ENCODE data around the gene ZGPAT. TPM values are rescaled to one million over a fixed set of nuclear protein-coding genes. Genes with fewer than 3 reads are reported as not detected.

Gene ZGPAT
- total RNA-seq, 1 donor from 2014 or later = 28.0 TPM

DNA sequence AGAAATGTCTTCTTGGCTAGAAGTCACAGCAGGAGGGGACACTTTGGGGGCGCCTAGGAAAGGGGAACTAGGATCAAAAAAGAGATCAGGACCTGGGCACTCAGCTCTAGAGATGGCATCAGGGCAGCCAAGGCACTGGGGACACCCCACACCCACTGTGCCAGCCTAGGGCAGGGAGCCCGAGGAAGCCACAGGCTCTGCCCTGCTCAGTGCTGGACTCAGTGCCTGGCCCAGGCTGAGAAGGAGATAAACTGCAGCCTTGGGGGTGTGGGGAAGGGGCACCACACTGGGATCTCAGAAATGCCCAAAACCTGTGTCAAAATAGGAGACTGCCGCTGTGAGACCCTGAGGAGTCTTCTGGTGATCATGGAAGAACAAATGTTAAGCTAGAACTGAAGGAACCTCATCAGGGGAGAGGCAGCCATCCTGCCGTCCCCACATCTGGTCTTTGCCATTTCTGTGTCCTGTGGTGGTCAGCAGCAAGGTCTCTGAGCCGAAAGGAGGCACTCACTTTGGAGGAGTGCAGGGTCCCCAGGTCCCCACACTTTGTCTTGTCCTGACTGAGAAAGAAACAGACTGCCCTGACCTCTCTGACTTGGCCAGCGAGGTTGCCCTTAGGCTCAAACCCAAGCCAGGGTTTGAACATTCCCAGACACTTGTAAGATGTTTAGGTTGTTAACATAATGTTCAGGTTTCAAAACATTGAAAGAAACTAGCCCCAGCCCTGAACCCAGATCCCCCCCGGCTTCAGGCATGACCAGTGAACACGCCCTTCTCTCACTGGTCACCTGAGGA lies 2.4 kb upstream of the ZGPAT start:
- Mint-ChIP-seq H3K27me3 (ENCODE audit: unreplicated experiment) (no peaks in the 10 kb centered on the region), H3K9me3 (ENCODE audit: unreplicated experiment) (no peaks in the 10 kb centered on the region), H3K4me1 (ENCODE audit: unreplicated experiment) (peaks cover 22% of the 10 kb centered on the region), H3K27ac (ENCODE audit: unreplicated experiment) (peak overlapping the region; percentile 34), H3K4me3 (ENCODE audit: unreplicated experiment) (peak overlapping the region; percentile 18), H3K36me3 (ENCODE audit: unreplicated experiment) (peaks cover 13% of the 10 kb centered on the region)
- no peak for DNase-seq (ENCODE audit: extremely low spot score, unreplicated experiment)
- TF ChIP-seq, protein P1, sequence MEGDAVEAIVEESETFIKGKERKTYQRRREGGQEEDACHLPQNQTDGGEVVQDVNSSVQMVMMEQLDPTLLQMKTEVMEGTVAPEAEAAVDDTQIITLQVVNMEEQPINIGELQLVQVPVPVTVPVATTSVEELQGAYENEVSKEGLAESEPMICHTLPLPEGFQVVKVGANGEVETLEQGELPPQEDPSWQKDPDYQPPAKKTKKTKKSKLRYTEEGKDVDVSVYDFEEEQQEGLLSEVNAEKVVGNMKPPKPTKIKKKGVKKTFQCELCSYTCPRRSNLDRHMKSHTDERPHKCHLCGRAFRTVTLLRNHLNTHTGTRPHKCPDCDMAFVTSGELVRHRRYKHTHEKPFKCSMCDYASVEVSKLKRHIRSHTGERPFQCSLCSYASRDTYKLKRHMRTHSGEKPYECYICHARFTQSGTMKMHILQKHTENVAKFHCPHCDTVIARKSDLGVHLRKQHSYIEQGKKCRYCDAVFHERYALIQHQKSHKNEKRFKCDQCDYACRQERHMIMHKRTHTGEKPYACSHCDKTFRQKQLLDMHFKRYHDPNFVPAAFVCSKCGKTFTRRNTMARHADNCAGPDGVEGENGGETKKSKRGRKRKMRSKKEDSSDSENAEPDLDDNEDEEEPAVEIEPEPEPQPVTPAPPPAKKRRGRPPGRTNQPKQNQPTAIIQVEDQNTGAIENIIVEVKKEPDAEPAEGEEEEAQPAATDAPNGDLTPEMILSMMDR (IDR thresholded peaks at IDR 0.05) = no peak

DNA sequence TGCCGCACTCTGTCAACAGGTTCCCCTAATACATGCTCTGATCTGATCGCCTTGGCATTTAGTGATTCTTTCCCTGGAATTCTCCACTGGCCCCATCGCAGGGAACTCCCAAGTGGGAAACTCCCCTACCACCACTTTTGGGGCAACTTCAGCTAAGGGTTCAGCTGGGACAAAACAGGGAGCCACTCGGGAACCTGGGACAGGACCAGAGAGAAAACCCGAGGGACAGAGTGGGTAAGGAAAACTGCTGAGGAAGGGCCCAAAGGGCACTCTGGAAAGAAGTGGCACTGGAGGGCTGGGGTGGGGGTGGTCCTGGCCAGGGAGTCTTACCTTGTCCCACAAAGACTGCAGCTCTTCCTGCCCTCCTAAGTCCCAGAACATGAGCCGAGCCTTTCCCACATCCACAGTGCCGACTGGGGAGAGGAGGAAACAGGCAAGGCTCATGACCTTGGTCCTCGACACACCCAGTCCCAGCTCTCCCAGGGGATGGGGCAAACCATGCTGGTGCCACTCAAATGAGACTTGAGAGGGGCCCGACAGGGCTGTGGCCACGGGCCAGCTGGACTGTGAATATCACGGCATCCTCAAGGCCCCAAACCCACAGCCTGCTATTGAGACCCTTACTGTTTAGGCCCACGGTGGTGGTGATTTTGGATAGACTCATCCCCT lies 1.7 kb upstream of the ZGPAT start:
- peak overlapping the region; percentile 61 for H3K27ac Mint-ChIP-seq (ENCODE audit: unreplicated experiment)
- no peak for DNase-seq (ENCODE audit: extremely low spot score, unreplicated experiment)
- peaks cover 20% of the 10 kb centered on the region for H3K36me3 Mint-ChIP-seq (ENCODE audit: unreplicated experiment)
- no peaks in the 10 kb centered on the region for H3K27me3 Mint-ChIP-seq (ENCODE audit: unreplicated experiment)
- TF ChIP-seq, protein P1 (IDR thresholded peaks at IDR 0.05) = no peak
- H3K4me3 Mint-ChIP-seq (ENCODE audit: unreplicated experiment) = peak overlapping the region; percentile 81
- H3K9me3 Mint-ChIP-seq (ENCODE audit: unreplicated experiment) = no peaks in the 10 kb centered on the region
- peaks cover 25% of the 10 kb centered on the region for H3K4me1 Mint-ChIP-seq (ENCODE audit: unreplicated experiment)

DNA sequence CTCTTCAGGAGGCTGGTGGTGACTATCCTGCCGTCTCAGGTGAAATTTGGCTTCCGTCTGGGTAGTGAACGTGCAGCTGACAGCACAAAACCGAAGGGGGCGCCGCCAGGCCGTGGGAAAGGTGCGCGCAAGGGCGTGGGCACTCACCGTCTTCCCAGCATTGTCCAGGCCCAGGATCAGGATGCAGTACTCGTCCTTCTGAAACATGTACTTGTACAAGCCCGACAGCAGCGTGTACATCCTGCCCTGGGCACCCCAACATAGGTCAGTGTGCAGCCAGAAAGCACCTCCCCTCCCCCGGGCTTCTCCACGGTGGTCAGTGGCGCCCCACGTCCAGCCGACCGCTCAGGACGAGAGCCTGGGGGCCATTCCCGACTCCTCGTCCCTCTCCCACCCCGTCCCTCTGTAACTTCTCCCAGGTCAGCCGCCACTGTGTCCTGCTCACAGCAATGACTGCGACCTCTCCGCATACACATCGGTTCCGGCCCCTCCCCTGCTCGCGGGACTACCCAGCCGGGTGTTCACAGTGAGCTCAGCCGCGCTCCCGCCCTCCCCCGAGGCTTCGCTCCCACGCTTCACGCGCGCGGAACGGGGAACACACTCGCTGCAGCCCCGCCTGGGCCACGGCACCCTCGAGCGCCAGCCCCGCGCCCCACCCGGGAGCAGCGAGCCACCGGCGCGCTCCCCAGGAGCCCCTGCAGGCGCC lies 834 bp upstream of the ZGPAT start:
- Mint-ChIP-seq H3K27me3 (ENCODE audit: unreplicated experiment) (no peaks in the 10 kb centered on the region), H3K27ac (ENCODE audit: unreplicated experiment) (peak overlapping the region; percentile 61), H3K36me3 (ENCODE audit: unreplicated experiment) (peaks cover 25% of the 10 kb centered on the region), H3K4me1 (ENCODE audit: unreplicated experiment) (peaks cover 25% of the 10 kb centered on the region), H3K4me3 (ENCODE audit: unreplicated experiment) (peak overlapping the region; percentile 81), H3K9me3 (ENCODE audit: unreplicated experiment) (no peaks in the 10 kb centered on the region)
- DNase-seq (ENCODE audit: extremely low spot score, unreplicated experiment) = peak; percentile 84
- TF ChIP-seq, protein P1 (IDR thresholded peaks at IDR 0.05) = peak; percentile 38

DNA sequence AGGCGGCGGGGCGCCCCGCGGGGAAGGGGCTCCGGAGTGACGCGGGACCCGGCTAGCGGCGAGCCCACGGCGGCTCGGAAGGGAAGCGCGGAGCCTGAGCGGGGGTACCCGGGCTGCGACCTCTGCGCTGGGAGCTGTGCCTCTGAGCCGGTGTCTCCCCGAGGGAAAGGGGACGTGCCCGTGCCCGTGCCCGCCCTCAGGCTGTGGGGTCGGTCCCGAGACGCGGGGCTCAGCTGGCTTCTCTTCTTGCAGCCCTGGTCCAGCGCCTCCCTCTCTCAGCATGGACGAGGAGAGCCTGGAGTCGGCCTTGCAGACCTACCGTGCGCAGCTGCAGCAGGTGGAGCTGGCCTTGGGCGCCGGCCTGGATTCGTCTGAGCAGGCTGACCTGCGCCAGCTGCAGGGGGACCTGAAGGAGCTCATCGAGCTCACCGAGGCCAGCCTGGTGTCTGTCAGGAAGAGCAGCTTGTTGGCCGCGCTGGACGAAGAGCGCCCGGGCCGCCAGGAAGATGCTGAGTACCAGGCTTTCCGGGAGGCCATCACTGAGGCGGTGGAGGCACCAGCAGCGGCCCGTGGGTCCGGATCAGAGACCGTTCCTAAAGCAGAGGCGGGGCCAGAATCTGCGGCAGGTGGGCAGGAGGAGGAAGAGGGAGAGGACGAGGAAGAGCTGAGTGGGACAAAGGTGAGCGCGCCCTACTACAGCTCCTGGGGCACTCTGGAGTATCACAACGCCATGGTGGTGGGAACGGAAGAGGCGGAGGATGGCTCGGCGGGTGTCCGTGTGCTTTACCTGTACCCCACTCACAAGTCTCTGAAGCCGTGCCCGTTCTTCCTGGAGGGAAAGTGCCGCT lies 686 bp downstream of the ZGPAT start:
- Mint-ChIP-seq H3K4me1 (ENCODE audit: unreplicated experiment) (peaks cover 25% of the 10 kb centered on the region), H3K4me3 (ENCODE audit: unreplicated experiment) (peak overlapping the region; percentile 77), H3K27me3 (ENCODE audit: unreplicated experiment) (no peaks in the 10 kb centered on the region), H3K36me3 (ENCODE audit: unreplicated experiment) (peaks cover 33% of the 10 kb centered on the region), H3K9me3 (ENCODE audit: unreplicated experiment) (peaks cover 5% of the 10 kb centered on the region), H3K27ac (ENCODE audit: unreplicated experiment) (peak overlapping the region; percentile 63)
- no peak for DNase-seq (ENCODE audit: extremely low spot score, unreplicated experiment)
- TF ChIP-seq, protein P1 (IDR thresholded peaks at IDR 0.05) = no peak

All from osteocyte (in vitro differentiated cells).